Epithelial cell of esophagus (primary cell): ENCODE data around the gene SIRPA.
A peak's percentile ranks its signal among the peaks of the same experiment; 100 is the strongest.
"Not testable (repeated sequence)": the region's sequence is repeated elsewhere in the genome, so short reads cannot be mapped to it uniquely, and the experiment has no call there.

Source experiments
- DNase-seq: peaks from one replicate; pipeline ENCODE4 v3.0.0; 2010; ENCODE audit warnings: low read depth
- H3K4me3 ChIP-seq: 2 replicates; pipeline ENCODE4 v1.5.1; 2011; ENCODE audit warnings: mild to moderate bottlenecking, low read length, control low read depth
- TF ChIP-seq, protein P1 (sequence below): IDR thresholded peaks from 2 replicates; pipeline ENCODE4 v1.5.1; 2011; ENCODE audit warnings: low read depth, mild to moderate bottlenecking, low read length, control low read depth, inconsistent platforms; ENCODE audit not compliant: insufficient read depth; ENCODE audit errors: missing control alignments

The SIRPA gene

DNA sequence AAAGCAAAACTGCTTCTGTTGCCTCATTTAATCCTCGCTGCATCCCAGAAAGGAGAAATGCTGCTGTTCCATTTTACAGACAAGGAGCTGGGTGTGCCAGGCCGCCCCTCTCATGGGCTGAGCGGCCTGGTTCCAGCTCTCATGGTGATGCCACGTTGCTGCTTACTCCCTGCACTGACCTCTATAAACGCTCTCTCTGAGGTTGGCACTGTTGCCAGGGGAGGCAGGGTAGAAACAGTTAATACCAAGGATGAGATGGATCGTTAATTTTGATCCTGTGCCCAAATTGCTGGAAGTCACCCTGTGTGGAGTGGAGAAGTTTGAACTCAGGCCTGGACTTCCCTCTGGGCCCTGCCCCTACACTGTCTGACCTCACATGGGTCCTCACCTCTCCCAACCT, 25.6 kb downstream of the SIRPA start:
- H3K4me3 ChIP-seq, result no peak overlapping the region
- no peak for DNase-seq
- TF ChIP-seq, protein P1, sequence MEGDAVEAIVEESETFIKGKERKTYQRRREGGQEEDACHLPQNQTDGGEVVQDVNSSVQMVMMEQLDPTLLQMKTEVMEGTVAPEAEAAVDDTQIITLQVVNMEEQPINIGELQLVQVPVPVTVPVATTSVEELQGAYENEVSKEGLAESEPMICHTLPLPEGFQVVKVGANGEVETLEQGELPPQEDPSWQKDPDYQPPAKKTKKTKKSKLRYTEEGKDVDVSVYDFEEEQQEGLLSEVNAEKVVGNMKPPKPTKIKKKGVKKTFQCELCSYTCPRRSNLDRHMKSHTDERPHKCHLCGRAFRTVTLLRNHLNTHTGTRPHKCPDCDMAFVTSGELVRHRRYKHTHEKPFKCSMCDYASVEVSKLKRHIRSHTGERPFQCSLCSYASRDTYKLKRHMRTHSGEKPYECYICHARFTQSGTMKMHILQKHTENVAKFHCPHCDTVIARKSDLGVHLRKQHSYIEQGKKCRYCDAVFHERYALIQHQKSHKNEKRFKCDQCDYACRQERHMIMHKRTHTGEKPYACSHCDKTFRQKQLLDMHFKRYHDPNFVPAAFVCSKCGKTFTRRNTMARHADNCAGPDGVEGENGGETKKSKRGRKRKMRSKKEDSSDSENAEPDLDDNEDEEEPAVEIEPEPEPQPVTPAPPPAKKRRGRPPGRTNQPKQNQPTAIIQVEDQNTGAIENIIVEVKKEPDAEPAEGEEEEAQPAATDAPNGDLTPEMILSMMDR, result no peak

DNA sequence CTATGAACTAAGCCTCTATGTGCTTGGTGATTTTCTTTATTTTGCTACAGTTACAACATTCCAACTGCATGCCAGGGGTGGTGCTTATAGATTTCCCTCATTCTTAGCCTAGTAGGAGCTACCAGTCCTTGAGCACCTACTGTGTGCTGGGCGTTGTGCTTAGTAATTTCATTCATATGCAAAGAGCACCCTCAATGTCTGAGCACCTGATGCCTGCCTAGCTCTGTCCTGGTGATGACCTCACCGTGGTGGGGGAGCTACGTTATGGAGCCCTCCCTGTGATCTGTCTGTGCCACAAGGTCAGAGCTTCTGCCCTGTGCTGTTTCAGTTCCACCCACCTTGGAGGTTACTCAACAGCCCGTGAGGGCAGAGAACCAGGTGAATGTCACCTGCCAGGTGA, 26.8 kb downstream of the SIRPA start:
- DNase-seq, H3K4me3 ChIP-seq: not testable (repeated sequence)

DNA sequence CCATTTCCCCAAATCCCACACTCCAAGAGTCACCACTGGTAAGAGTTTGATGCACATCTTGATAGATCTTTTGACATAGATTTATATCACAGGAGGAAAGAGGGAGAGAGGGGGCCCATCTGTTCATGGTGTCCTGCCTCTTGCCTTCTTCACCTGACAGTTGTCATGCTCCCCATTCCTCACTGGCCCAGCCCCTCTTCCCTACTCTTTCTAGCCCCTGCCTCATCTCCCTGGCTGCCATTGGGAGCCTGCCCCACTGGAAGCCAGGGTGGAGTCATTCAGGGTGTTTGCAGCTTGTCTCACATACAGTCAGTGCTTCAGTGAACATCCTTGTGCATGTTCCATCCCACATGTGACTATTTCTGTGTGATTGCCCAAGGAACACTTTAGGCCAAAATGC, 27.6 kb downstream of the SIRPA start:
- TF ChIP-seq, protein P1, result no peak
- no peak for DNase-seq

DNA sequence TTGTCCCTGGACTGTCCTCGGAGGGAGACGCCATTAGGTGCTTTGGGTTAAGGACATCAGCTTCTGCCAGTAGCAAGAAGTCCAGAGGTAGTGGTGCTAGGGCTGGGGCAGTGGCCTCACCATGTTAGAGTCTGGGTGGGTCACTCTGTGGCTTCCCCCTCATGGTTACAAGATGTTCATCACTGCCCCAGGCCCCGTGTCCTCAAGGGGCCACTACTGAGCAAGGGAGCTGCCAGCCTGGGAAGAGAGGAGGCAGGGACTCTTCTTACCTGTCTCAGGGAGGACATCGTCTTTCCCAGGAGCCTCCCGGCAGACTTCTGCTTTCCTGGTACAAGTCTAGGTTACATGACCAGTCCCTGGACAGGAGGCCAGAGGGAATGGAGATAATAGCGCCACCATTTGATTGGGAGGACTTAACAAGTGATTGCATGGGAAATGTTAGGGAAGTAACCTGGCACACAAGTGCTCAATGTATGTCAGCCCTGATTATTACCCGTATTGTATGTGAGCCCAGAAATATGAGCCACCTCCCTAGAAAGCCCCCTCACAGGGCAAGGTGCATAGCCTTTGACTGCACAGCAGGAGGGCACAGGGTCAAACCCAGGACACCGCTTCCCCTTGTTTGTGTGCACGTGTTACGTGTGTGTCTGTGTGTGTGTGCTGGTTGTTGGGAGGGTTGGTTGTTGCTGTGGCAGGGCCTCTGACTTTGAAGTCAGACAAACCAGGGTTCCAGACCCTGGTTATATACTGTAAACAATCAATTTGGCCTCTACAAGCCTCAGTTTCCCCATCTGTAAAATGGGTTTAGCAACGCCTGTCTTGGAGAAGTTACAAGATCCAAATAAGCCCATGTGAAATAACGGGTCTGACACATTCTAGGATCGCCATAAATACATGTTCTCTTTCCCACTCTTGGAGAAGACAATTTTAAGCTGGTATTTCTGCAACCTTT, 30.0 kb downstream of the SIRPA start:
- TF ChIP-seq, protein P1, result peak; percentile 5
- H3K4me3 ChIP-seq, result no peak overlapping the region
- no peak for DNase-seq

More for the DNA sequence above, 27.6 kb downstream of the SIRPA start:
- no peak overlapping the region for H3K4me3 ChIP-seq

DNA sequence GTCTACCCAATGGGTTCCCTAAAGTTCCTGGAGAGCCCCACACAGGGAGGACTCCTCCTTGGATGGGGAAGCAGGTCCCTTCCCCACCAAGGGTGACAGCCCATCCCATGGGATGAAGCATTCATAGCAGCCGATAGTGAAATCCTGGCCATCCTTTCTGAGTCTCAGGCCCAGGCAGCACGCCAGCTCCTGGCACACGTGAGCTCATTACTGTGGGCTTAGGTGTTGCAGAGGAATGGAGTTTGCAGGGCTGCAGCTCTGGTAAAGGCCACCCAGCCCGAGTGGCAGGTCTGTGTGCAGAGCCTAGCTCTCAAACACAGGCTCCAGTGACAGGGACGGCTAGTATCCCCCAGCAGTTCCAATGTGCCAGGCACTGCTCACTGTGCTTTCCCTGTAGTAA, 31.0 kb downstream of the SIRPA start:
- no peak overlapping the region for H3K4me3 ChIP-seq
- TF ChIP-seq, protein P1, result no peak
- DNase-seq, result no peak

DNA sequence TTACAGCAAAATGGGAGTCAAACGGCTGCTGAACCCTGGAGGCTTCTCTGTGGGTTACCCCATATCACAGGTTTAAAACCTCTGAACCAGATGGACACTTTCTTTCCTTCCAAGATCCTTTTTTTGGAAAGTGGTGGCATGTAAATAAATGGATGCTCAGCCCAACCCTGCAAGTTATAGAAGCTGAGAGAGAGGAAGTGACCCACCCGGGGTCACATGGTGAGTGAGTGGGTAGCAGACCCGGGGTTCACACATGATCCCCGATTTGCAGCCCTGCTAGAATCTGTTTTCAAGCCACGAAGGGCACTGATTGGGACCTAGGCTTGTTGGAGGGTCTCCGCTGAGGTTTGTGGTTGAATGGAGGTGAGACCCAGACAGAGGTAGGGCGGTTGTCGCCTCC, 32.0 kb downstream of the SIRPA start:
- H3K4me3 ChIP-seq, result no peak overlapping the region
- DNase-seq, result no peak
- TF ChIP-seq, protein P1, result no peak

DNA sequence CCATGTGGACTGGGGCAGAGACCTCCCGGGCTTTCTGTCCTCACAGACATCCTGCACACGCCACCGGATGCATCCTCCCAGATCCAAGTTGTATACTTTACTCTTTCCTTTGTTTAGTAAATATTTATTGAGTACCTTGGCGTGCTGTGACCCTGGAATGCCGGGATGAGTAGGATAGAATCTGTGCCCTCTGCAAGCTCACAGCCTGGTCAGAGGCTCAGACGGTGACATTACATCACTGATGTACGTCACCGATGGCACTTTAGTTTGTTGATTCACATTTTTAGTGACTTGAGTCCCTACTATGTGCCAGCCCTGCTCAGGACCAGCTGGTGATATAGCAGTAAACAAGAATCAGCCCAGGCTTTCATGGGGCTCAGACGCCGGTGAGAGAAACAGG, 32.9 kb downstream of the SIRPA start:
- no peak for DNase-seq
- TF ChIP-seq, protein P1, result no peak
- H3K4me3 ChIP-seq, result no peak overlapping the region
